GM18873 (cell line): Measurements from ENCODE around the gene PPP1R12B.
A peak's percentile ranks its signal among the peaks of the same experiment; 100 is the strongest.
"Not testable (repeated sequence)": the region's sequence is repeated elsewhere in the genome, so short reads cannot be mapped to it uniquely, and the experiment has no call there.

Experiments
- ATAC-seq: cut with Tn5 transposase; IDR thresholded peaks from one replicate; pipeline ENCODE4 v1.9.1; 2021; ENCODE audit warnings: mild to moderate bottlenecking, moderate library complexity, moderate number of reproducible peaks; ENCODE audit not compliant: unreplicated experiment, low FRiP score

Gene PPP1R12B

GRCh38 chr1:202624088-202624780 is 275.7 kb downstream of the PPP1R12B start:
- ATAC-seq, result no peak

GRCh38 chr1:202624781-202625108 is 276.2 kb downstream of the PPP1R12B start:
- no peak for ATAC-seq

GRCh38 chr1:202625416-202626360 is 277.2 kb downstream of the PPP1R12B start:
- ATAC-seq, result no peak

- not testable (repeated sequence) for ATAC-seq
These were observed 278.5 kb downstream of the PPP1R12B start for GRCh38 chr1:202627036-202627435.

GRCh38 chr1:202627841-202628565 is 279.5 kb downstream of the PPP1R12B start:
- ATAC-seq, result no peak

- ATAC-seq, result no peak
These were observed 280.2 kb downstream of the PPP1R12B start for GRCh38 chr1:202628646-202629215.

GRCh38 chr1:202629257-202629811 is 280.8 kb downstream of the PPP1R12B start:
- peak; percentile 68 for ATAC-seq

GRCh38 chr1:202630096-202630495 is 281.6 kb downstream of the PPP1R12B start:
- ATAC-seq, result not testable (repeated sequence)

GRCh38 chr1:202630541-202630940 is 282.0 kb downstream of the PPP1R12B start:
- no peak for ATAC-seq

GRCh38 chr1:202631076-202631923 is 282.8 kb downstream of the PPP1R12B start:
- ATAC-seq, result no peak

- no peak for ATAC-seq
These were observed 283.7 kb downstream of the PPP1R12B start for GRCh38 chr1:202632241-202632640.

GRCh38 chr1:202636171-202636570 is 287.7 kb downstream of the PPP1R12B start:
- ATAC-seq, result not testable (repeated sequence)

- ATAC-seq, result not testable (repeated sequence)
These were observed 289.0 kb downstream of the PPP1R12B start for GRCh38 chr1:202637321-202638018.

GRCh38 chr1:202638019-202638700 is 289.7 kb downstream of the PPP1R12B start:
- ATAC-seq, result no peak

- not testable (repeated sequence) for ATAC-seq
These were observed 290.3 kb downstream of the PPP1R12B start for GRCh38 chr1:202638701-202639305.

GRCh38 chr1:202639500-202639899 is 291.0 kb downstream of the PPP1R12B start:
- ATAC-seq, result no peak

- no peak for ATAC-seq
These were observed 293.7 kb downstream of the PPP1R12B start for GRCh38 chr1:202642212-202642611.
